C4-2B (cell line): ENCODE data around the gene TMEM107.
"Not testable (repeated sequence)": the region's sequence is repeated elsewhere in the genome, so short reads cannot be mapped to it uniquely, and the experiment has no call there.

Experiments
- H3K27ac ChIP-seq: fragments of 450-650 bp; 2 replicates; pipeline ENCODE4 v1.5.1; 2017
- CTCF ChIP-seq: fragments of 450-650 bp; conservative IDR thresholded peaks from 2 replicates; pipeline ENCODE4 v1.5.1; 2017; ENCODE audit warnings: mild to moderate bottlenecking
- ZFX ChIP-seq: fragments of 450-650 bp; IDR thresholded peaks from 2 replicates; pipeline ENCODE4 v1.6.1; 2017

TMEM107 gene

DNA sequence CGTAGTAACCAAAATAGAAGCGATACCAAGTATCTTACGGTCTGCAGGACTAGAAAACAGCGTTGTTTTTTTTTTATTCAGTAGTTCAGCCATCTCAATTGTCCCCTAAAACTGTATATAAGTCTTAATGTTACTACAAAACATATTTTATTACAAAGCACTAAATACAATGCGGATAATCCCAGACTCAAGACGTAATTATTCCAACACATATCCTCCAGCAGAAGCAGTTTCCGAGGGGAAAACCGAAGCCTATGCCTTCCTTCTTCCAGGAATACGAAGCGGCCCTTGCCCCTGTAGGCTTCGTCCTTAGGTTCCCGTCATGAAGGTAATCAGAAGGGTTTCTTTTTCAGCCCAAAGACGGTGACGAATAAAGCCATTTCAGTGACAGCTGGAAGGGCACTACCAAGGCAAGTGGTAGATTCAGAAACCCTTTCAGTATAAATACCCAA lies 2.3 kb downstream of the TMEM107 start:
- H3K27ac ChIP-seq: peak overlapping the region; percentile 88
- TF ChIP-seq CTCF (no peak), ZFX (no peak)

GRCh38 chr17:8173056-8173870 lies 2.9 kb downstream of the TMEM107 start:
- no peak for TF ChIP-seq CTCF
- TF ChIP-seq ZFX: no peak
- H3K27ac ChIP-seq: peak overlapping the region; percentile 88; the same call in 1 of the 2 replicates

- not testable (repeated sequence) for H3K27ac ChIP-seq
Measured at GRCh38 chr17:8170186-8170585, 6.0 kb downstream of the TMEM107 start.

DNA sequence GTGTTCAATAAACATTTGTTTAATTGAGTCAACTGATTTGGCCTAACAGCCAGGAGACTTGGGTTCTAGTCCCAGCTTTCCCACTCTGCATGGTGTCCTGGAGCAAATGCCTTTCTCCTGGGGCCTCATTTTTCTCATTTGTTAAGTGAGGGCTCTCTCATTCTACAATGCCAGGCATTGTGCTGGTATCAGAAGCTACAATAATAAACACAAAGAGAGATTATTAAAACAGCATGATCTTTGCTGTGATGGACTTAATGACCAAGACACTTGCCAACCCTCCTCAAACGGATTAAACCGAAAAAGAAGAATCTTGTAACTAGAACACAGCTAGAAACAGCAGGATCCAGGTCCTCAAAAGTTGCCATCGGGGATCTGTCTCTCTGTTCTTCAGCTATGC lies 8.7 kb downstream of the TMEM107 start:
- TF ChIP-seq ZFX (no peak), CTCF (no peak)
- no peak overlapping the region for H3K27ac ChIP-seq

DNA sequence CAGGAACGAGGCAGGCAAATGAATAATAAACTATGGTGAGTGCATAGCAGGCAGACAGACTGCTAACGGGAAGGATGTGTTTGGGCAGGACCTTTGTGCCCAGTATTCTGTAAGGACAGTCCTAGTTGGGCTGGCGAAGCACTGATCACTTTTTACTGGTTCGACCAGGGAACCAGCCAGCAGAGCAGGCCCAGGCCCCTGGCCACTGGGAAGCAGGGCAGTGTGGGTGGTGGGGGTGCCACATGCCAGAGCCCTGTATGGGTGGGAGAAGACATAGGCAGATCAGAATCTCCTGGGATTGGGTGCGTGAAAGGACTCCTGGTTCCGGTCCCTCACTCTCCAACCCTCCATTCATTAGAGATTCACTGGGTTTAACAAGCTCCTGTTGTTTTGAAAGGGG lies 9.4 kb downstream of the TMEM107 start:
- TF ChIP-seq CTCF: no peak
- no peak for TF ChIP-seq ZFX
- H3K27ac ChIP-seq: no peak overlapping the region

DNA sequence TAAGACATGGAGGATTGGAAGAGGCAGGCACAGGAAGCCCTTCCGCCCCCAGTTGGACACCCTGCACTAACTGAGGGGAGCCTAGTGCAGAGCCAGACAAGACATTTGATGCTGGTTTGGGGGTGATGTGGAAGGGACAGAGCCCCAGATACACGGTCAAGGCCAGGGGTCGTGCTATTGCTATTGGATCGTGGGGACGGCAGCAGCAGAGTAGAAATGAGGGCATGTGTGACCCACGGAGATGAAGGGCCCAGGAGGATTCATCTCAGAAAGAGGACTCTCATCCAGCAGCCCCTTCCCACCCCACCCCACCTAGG lies 11.4 kb downstream of the TMEM107 start:
- TF ChIP-seq CTCF: no peak
- TF ChIP-seq ZFX: no peak
- H3K27ac ChIP-seq: no peak overlapping the region

- TF ChIP-seq ZFX: no peak
- no peak for TF ChIP-seq CTCF
- H3K27ac ChIP-seq: peak overlapping the region; percentile 99
Measured at GRCh38 chr17:8163978-8164814, 12.0 kb downstream of the TMEM107 start.
